GM15510 (cell line): ENCODE measurements around the gene HS3ST6.

Experiments used
- POLR2A ChIP-seq: IDR thresholded peaks from 3 replicates; pipeline ENCODE4 v1.6.1; 2011; ENCODE audit warnings: borderline replicate concordance; ENCODE audit not compliant: insufficient read length; ENCODE audit errors: extremely low read depth

HS3ST6 gene

DNA sequence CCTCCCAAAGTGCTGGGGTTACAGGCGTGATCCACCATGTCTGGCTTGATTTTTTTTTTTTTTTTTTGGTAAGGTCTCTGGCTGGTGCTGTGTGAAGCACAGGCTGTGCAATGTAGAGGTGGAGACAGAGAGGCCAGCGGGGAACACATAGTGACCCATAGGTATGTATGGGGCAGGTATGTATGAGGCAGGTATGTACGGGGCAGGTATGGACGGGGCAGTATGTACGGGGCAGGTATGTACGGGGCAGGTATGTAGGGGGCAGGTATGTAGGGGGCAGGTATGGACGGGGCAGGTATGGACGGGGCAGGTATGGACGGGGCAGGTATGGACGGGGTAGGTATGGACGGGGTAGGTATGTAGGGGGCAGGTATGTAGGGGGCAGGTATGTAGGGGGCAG, 31.3 kb upstream of the HS3ST6 start:
- no peak for TF ChIP-seq POLR2A

- TF ChIP-seq POLR2A = no peak
Observed at GRCh38 chr16:1947369-1947670, 29.1 kb upstream of the HS3ST6 start.

DNA sequence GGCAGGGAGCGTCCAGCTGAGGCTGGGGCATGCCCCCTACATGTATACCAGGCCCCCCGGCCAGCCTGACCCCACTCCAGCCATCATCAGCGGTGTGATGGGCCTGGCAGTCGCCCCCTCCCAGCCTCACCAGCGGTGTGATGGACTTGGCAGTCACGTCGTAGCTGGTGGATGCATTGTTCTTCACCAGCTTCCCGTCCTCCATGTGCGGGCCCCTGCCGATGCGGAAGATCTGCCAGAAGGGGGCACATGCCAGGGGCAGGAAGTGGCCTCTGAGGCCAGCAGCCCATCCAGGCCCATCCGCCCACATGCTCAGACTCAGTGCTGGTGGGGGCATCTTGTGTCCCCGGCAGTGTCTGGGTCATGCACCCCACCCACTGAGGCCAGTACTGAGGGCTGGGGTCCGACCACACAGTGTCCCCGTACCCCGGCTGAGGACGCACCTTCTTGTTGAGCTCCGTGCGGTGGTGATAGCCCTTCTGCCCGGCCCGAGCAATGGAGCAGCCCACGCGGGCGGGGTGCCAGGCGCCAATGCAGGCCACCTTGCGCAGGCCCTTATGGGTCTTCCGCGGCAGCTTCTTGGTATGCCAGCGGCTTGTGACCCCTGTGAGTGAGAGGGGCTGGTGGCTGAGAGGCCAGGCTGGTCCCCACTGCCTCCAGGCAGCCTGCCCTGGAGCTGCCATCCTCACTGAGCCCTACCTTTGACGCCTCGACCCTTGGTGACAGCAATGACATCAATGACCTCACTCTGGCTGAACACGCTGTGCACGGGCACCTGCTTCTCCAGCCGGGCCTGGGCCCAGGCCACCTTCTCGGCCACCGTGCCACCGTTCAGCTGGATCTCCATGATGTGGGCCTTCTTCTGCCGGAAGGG, 28.5 kb upstream of the HS3ST6 start:
- TF ChIP-seq POLR2A = no peak

- TF ChIP-seq POLR2A = no peak
Observed at GRCh38 chr16:1945559-1946391, 27.6 kb upstream of the HS3ST6 start.

- TF ChIP-seq POLR2A = no peak
Observed at GRCh38 chr16:1944612-1945199, 26.5 kb upstream of the HS3ST6 start.

DNA sequence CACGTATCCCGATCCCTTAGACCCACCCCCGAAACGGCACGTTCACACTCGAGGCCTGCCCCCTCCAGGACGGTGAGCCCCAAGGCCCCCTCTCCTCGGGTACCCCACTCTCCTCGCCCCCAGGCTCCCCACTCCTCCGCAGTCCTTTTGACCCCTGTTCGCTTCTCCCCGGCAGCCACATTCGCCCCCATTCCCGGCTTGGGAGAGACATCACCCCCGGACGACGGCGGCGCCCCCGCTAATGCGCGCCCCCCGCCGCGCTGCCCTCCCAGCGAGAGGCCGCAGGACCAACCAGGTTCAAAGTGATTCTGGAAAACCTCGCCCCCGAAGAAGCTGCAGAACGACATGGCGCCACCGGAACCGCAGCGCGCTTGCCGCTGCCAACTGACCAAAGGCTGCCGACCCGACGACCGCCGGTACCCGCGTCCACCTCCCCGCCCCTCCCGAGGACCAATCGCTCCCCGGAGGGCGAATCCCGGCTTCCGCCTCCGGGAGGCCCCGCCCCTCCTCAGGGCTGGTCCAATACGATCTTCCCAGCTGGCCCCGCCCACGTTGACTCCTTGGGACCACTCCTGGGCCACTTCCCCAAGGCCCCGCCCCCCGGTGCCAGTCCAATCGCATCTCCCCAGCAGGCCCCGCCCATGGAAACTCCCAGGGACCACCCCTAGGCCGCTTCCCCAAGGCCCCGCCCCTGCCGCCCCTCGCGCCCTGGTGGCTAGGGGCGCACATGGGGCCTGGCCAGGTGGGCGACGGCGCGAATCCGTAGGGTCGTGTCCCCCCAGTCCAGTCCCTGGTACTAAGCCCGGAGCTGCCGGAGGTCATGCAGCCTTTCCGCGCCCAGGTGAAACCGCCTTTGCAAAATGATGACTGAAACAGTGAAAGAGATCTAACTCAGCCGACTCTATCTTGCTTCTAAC, 24.9 kb upstream of the HS3ST6 start, which contains the start of gene MSRB1:
TSS of gene MSRB1 (minus strand) at position 390 of the 917 bp plus-strand sequence. CDS start at position 347, 43 bp downstream.
- TF ChIP-seq POLR2A = peak; percentile 82

- no peak for TF ChIP-seq POLR2A
Observed at GRCh38 chr16:1942047-1942809, 24.0 kb upstream of the HS3ST6 start.

DNA sequence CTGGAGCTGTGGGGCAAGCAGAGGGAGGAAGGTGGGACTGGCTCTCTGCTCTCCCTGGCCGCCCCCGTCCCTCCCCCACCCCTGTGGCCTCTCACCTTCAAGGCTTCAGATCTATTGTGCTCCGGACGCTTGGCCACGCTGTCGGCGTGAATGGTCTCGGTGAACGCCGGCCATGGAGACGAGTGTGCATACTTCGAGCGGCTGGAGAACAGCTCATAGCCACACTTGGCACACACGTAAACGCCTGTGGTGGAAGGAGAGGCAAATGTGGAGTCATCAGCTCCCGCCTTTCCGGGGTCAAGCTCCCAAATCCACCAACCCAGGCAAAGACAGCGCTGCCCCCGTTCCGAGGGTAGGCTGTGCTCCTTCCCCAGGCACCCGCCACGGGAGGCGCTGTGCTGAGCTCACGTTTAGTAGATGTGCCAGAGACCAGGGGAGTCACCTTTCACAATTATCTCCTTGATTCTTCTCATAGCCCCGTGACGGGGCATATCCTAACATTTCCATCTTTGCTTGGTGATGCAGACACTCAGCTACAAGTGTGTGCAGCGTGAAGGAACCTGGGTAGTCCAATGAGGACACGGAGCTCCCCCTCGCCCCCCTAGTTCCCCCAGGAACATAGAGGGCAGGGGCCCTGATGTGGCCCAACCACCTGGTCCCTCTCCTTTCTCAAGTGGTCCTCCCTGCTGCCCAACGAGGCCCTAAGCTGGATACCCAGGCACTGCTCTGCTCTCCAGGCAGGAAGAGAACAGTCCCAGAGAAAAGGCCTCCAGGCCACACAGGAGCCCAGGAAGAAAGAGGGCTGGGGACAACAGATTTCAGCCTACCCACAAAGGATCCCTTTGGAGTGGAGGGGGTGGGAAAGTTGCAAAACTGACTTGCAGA, 23.2 kb upstream of the HS3ST6 start:
- no peak for TF ChIP-seq POLR2A

GRCh38 chr16:1940273-1941161, 22.3 kb upstream of the HS3ST6 start:
- no peak for TF ChIP-seq POLR2A

DNA sequence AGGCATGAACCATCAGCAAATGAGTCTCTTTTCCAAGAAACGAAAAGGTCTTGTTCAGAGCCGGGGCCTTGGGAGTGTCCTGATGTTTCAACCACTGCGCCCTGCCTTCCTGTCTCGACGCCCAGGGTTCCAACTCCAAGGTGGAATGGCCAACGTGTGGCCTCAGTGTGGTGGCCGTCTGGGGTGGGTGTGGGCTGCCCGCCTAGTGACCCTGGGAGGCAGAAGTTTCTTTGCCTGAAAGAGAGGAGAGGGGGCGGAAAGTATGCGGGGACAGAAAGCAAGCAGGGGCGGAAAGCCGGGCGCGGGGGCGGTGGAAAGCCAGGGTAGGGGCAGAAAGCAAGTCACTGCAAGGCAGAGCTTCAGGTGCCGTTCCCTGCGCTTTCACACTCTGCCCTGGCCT, 20.7 kb upstream of the HS3ST6 start:
- no peak for TF ChIP-seq POLR2A

DNA sequence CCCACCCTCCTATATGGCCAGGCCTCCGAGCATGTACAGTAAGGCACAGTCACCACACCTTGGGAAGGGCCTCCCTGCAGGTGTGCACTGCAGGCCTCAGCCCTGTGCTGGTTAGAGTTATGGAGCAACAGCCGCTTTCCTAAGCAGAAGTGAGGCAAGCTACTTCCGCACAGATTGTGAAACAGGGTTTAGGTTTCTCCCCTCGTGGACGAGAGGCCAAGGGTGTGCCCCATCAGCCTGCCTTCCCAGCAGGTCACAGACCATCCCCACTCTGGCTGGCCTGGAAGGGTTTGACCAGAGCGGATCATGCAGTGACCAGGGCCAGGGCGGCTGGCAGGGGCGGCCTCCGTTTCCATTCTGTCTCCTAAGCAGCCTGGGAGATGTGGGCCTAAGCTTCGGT, 20.1 kb upstream of the HS3ST6 start:
- no peak for TF ChIP-seq POLR2A
